ENCODE data around the gene AQP12A. TPM values are rescaled to one million over a fixed set of nuclear protein-coding genes. Genes with fewer than 3 reads are reported as not detected.

The AQP12A gene
- total and polyA plus RNA-seq, 2 donors: 0.34 TPM; not detected in 1

DNA sequence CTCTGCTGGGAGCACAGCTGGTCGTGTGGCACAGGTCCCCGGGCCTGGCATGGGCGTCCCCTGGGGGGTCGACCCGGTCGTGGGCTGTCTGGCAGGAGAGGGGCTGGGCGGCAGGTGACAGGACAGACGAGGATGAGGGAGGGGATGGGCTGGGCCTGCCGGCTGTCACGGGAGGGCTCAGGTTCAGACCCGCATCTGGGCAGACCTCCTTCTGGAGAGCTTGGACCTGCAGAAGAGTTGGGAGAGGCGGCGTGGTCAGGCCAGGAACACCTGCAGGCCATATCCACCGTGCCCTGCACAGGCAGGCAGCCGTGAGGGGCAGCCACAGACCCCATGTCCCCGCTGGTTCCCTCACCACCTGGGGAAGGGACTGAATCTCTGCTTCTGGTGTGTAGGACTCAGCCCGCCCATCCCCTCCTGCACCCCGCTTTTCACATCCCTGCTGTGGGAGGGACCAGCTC, 25.5 kb downstream of the AQP12A start:
- WGBS: 91% methylated on average over 18 of the region's 18 CpGs
- H3K36me3 ChIP-seq (ENCODE audit: control insufficient read depth in 2 of 2, insufficient read depth in 2 of 2, low read length in 1 of 2): no peaks in the 10 kb centered on the region
- no peaks in the 10 kb centered on the region for H3K9me3 ChIP-seq (ENCODE audit: control insufficient read depth in 2 of 2, insufficient read depth in 1 of 2, low read length in 1 of 2)
- H3K4me3 ChIP-seq (ENCODE audit: low read length in 2 of 2): no peak overlapping the region
- no peaks in the 10 kb centered on the region for H3K4me1 ChIP-seq (ENCODE audit: control insufficient read depth in 2 of 2, insufficient read depth in 2 of 2, low read length in 2 of 2)
- no peak for DNase-seq (ENCODE audit: low read depth in 6 of 9, low spot score in 9 of 9)
- H3K27ac ChIP-seq (ENCODE audit: low read depth in 1 of 2, low read length in 1 of 2): no peak overlapping the region
- H3K27me3 ChIP-seq (ENCODE audit: control insufficient read depth in 2 of 2, insufficient read depth in 1 of 2, low read length in 1 of 2): no peaks in the 10 kb centered on the region

DNA sequence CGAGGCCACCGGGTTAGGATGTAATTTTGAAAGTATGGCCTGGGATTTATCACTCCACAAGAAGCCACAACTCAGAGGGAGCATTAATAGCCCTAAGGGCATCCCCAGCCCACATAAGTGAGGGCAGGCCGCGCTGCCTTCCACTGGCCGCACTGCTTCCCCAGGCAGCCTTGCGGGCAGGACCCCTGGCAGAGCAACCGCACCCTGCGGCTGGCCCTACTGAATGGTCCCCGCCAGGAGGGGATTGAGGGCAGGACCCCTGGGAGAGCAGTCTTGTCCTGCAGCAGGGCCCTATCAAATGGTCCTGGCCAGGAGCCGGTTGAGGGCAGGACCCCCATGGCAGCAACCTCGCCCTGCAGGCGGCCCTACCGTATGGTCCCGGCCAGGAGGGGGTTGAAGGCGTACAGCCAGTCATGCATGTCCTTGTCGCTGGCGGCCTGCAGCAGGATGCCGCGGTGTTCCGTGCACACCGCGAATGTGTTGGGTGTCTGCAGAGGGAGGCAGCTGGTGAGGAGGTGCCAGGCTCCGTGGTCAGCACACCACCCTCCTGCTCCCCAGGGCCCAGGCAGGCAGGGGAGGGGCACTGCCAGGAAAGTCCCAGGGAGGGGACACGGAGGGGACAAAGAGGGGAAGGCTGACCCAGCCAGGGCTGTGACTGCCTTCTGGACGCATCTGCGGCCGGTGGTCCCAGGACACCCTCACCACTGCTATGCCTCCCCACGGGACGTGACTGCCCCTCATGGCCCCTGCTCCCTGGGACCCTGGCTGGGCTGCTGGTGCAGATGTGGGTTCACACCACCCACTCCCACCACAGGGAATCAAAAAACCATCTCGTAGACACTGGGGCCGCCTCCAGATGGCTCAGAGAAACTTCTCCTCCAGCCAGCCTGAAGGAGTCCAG, 26.3 kb downstream of the AQP12A start:
- DNase-seq (ENCODE audit: low read depth in 6 of 9, low spot score in 9 of 9): no peak
- Histone ChIP-seq H3K9me3 (ENCODE audit: control insufficient read depth in 2 of 2, insufficient read depth in 1 of 2, low read length in 1 of 2) (no peaks in the 10 kb centered on the region), H3K27ac (ENCODE audit: low read depth in 1 of 2, low read length in 1 of 2) (no peak overlapping the region), H3K36me3 (ENCODE audit: control insufficient read depth in 2 of 2, insufficient read depth in 2 of 2, low read length in 1 of 2) (no peaks in the 10 kb centered on the region), H3K27me3 (ENCODE audit: control insufficient read depth in 2 of 2, insufficient read depth in 1 of 2, low read length in 1 of 2) (no peaks in the 10 kb centered on the region), H3K4me3 (ENCODE audit: low read length in 2 of 2) (no peak overlapping the region), H3K4me1 (ENCODE audit: control insufficient read depth in 2 of 2, insufficient read depth in 2 of 2, low read length in 2 of 2) (no peaks in the 10 kb centered on the region)
- WGBS: 94% methylated on average over 31 of the region's 31 CpGs

DNA sequence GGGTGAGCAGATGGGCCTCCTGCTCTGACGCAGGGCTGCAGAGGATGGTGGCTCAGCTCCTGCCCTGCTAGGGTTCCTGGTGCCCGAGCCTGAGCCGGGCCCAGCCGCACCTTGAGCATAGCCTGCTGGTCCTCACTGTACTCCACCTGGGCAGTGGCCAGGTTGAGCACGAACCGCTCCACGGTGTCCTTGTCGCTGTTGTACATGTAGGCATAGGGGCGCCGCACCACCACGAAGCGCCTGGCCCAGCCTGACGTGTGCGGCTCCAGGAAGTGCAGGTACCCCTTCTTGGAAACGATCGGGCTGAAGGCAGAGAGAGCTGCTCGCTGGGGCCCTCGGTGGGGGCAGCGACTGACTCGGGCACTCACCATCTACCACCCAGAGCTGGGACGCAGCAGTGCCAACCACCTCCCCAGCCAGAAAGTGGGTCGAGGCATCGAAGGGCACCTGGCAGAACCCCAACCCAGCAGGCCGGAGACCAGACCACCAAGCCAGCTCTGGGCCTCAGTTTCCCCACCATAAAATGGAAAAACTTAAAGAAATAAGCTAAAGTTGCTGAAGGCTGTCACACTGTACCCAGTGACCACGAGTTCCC, 27.3 kb downstream of the AQP12A start:
- 92% methylated on average over 25 of the region's 25 CpGs for WGBS
- DNase-seq (ENCODE audit: low read depth in 6 of 9, low spot score in 9 of 9): no peak
- no peaks in the 10 kb centered on the region for H3K9me3 ChIP-seq (ENCODE audit: control insufficient read depth in 2 of 2, insufficient read depth in 1 of 2, low read length in 1 of 2)
- no peaks in the 10 kb centered on the region for H3K4me1 ChIP-seq (ENCODE audit: control insufficient read depth in 2 of 2, insufficient read depth in 2 of 2, low read length in 2 of 2)
- no peak overlapping the region for H3K4me3 ChIP-seq (ENCODE audit: low read length in 2 of 2)
- H3K27me3 ChIP-seq (ENCODE audit: control insufficient read depth in 2 of 2, insufficient read depth in 1 of 2, low read length in 1 of 2): no peaks in the 10 kb centered on the region
- no peaks in the 10 kb centered on the region for H3K36me3 ChIP-seq (ENCODE audit: control insufficient read depth in 2 of 2, insufficient read depth in 2 of 2, low read length in 1 of 2)
- no peak overlapping the region for H3K27ac ChIP-seq (ENCODE audit: low read depth in 1 of 2, low read length in 1 of 2)

GRCh38 chr2:240719676-240720545, 28.2 kb downstream of the AQP12A start:
- H3K27me3 ChIP-seq (ENCODE audit: control insufficient read depth in 2 of 2, insufficient read depth in 1 of 2, low read length in 1 of 2): no peaks in the 10 kb centered on the region
- no peaks in the 10 kb centered on the region for H3K4me1 ChIP-seq (ENCODE audit: control insufficient read depth in 2 of 2, insufficient read depth in 2 of 2, low read length in 2 of 2)
- H3K36me3 ChIP-seq (ENCODE audit: control insufficient read depth in 2 of 2, insufficient read depth in 2 of 2, low read length in 1 of 2): no peaks in the 10 kb centered on the region
- H3K27ac ChIP-seq (ENCODE audit: low read depth in 1 of 2, low read length in 1 of 2): no peak overlapping the region
- no peak for DNase-seq (ENCODE audit: low read depth in 6 of 9, low spot score in 9 of 9)
- H3K4me3 ChIP-seq (ENCODE audit: low read length in 2 of 2): no peak overlapping the region
- H3K9me3 ChIP-seq (ENCODE audit: control insufficient read depth in 2 of 2, insufficient read depth in 1 of 2, low read length in 1 of 2): no peaks in the 10 kb centered on the region
- WGBS: 95% methylated on average over 25 of the region's 25 CpGs

DNA sequence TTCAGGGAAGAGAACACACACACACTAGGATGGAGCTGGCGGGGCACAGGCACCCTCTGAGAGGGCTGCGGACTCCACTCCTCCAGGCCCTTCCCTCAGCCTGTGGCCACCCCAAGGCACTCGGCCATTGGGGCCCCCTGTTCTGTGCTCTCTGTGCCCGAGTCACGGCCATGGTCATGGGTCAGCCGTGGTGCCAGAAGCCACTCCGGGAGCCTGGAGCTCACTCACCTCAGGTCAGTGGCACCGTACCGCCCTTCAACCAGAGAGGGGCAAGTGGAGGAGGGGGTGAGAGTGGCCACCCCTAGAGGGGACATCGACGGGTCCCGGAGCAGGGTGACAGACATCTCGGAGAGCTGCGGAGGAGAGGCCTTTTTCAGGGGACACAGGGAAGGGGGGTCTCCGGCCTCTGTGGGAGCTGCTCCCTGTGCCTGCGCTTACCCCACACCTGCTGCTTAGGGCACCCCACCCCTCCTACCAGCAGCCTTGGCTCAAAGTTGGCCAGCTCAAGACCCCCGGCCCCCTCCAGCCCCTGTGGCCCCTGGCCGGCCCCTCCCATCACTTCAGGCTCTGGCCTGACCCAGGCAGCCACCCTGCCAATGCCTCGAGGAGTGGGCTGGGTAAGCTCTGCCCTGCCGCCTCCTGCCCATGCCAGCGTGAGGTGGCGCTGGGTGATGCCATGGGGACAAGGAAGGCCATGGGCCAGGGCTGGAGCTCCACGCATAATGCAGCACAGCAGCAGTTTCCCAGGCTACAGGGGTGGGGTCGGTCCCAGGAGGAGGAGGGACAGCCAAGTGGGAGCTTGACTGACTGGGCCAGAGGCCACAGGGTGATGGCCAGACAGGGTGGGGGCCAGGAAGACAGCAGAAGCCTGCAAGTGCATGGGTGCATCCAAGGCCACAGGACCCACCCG, 29.3 kb downstream of the AQP12A start:
- DNase-seq (ENCODE audit: low read depth in 6 of 9, low spot score in 9 of 9): no peak

GRCh38 chr2:240721596-240722180, 30.0 kb downstream of the AQP12A start:
- no peaks in the 10 kb centered on the region for H3K4me1 ChIP-seq (ENCODE audit: control insufficient read depth in 2 of 2, insufficient read depth in 2 of 2, low read length in 2 of 2)
- DNase-seq (ENCODE audit: low read depth in 6 of 9, low spot score in 9 of 9): no peak
- H3K27me3 ChIP-seq (ENCODE audit: control insufficient read depth in 2 of 2, insufficient read depth in 1 of 2, low read length in 1 of 2): no peaks in the 10 kb centered on the region
- no peaks in the 10 kb centered on the region for H3K36me3 ChIP-seq (ENCODE audit: control insufficient read depth in 2 of 2, insufficient read depth in 2 of 2, low read length in 1 of 2)
- no peaks in the 10 kb centered on the region for H3K9me3 ChIP-seq (ENCODE audit: control insufficient read depth in 2 of 2, insufficient read depth in 1 of 2, low read length in 1 of 2)
- H3K27ac ChIP-seq (ENCODE audit: low read depth in 1 of 2, low read length in 1 of 2): no peak overlapping the region
- WGBS: 96% methylated on average over 20 of the region's 20 CpGs
- H3K4me3 ChIP-seq (ENCODE audit: low read length in 2 of 2): no peak overlapping the region

More for the DNA sequence above, 29.3 kb downstream of the AQP12A start:
- no peak overlapping the region for H3K27ac ChIP-seq (ENCODE audit: low read depth in 1 of 2, low read length in 1 of 2)
- no peak overlapping the region for H3K4me3 ChIP-seq (ENCODE audit: low read length in 2 of 2)
- H3K27me3 ChIP-seq (ENCODE audit: control insufficient read depth in 2 of 2, insufficient read depth in 1 of 2, low read length in 1 of 2): no peaks in the 10 kb centered on the region
- H3K4me1 ChIP-seq (ENCODE audit: control insufficient read depth in 2 of 2, insufficient read depth in 2 of 2, low read length in 2 of 2): no peaks in the 10 kb centered on the region
- H3K9me3 ChIP-seq (ENCODE audit: control insufficient read depth in 2 of 2, insufficient read depth in 1 of 2, low read length in 1 of 2): no peaks in the 10 kb centered on the region
- H3K36me3 ChIP-seq (ENCODE audit: control insufficient read depth in 2 of 2, insufficient read depth in 2 of 2, low read length in 1 of 2): no peaks in the 10 kb centered on the region
- 97% methylated on average over 25 of the region's 25 CpGs for WGBS

- H3K4me1 ChIP-seq (ENCODE audit: control insufficient read depth in 2 of 2, insufficient read depth in 2 of 2, low read length in 2 of 2): no peaks in the 10 kb centered on the region
- WGBS: 96% methylated on average over 16 of the region's 16 CpGs
- H3K27me3 ChIP-seq (ENCODE audit: control insufficient read depth in 2 of 2, insufficient read depth in 1 of 2, low read length in 1 of 2): no peaks in the 10 kb centered on the region
Measured at GRCh38 chr2:240722376-240722775, 30.7 kb downstream of the AQP12A start.

More at GRCh38 chr2:240722376-240722775, 30.7 kb downstream of the AQP12A start:
- H3K27ac ChIP-seq (ENCODE audit: low read depth in 1 of 2, low read length in 1 of 2): no peak overlapping the region
- no peaks in the 10 kb centered on the region for H3K36me3 ChIP-seq (ENCODE audit: control insufficient read depth in 2 of 2, insufficient read depth in 2 of 2, low read length in 1 of 2)
- no peak overlapping the region for H3K4me3 ChIP-seq (ENCODE audit: low read length in 2 of 2)
- no peaks in the 10 kb centered on the region for H3K9me3 ChIP-seq (ENCODE audit: control insufficient read depth in 2 of 2, insufficient read depth in 1 of 2, low read length in 1 of 2)
- DNase-seq (ENCODE audit: low read depth in 6 of 9, low spot score in 9 of 9): no peak

Data from thymus (tissue), 11 donors.